Subcutaneous adipose tissue (tissue), 4 donors: Measurements from ENCODE around the gene CLEC18B. TPM values are rescaled to one million over a fixed set of nuclear protein-coding genes. Genes with fewer than 3 reads are reported as not detected.
"Not testable (repeated sequence)": the region's sequence is repeated elsewhere in the genome, so short reads cannot be mapped to it uniquely, and the experiment has no call there.

Experiments used
- total RNA-seq, 4 donors: library from RNA; depleted of rRNA; stranded (reverse); fragments of >200 nt; gene quantifications; one replicate each; pipeline ENCODE4 v1.1.0, GENCODE V29; 2016
- TF ChIP-seq, protein P1 (sequence below): fragments of 450-650 bp; IDR thresholded peaks from one replicate; pipeline ENCODE4 v1.5.1; 2016; ENCODE audit warnings: low read depth, mild to moderate bottlenecking, control low read depth, antibody characterized with exemption, moderate library complexity

The CLEC18B gene
- under 1 TPM in 1 of 4 donors, not detected in 3; 0.51 TPM for total RNA-seq

DNA sequence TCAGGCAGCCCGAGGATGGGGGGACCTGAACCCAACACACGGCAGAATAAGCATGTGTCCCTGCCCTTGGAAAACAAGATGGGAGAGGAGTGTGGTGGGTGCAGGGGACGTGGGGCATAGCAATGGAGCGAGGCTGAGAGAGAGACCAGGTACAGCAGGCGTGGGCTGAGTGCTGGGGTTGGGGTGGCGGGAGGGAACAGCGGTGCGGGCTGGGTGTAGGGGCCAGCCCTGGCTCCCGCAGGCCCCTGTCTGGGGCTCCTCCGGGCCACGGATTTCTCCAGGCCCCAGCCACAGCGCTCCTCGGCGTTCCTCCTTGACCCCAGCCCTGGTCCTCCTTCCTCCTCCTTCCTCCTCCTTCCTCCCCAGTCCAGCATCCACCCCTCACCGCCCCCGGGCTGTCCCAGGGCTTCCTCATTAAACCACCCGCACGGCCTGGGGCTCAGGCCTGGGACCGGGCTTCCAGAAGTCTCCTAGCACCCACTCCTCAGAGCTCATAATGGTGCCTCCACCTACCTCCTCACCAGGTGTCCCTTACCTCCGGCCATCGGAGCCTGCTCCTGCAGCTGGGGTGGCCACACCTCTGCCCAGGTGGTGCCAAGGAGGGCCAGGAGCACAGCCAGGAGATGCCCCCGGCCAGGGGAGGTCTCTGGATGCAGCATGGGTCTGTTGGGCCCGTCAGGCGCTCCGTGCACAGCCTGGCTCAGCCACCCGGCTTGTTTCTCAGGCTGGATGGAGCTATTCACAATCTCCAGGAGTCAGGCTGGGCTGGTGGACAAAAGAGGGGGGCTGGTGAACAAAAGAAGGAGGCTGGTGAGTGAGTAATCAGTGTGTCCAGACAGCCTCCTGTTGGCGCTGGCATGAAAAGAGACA, at the start of gene CLEC18B:
TSS of gene CLEC18B (minus strand) at position 867 of the 870 bp plus-strand sequence. CDS start at position 659, 208 bp downstream.
- TF ChIP-seq, protein P1, sequence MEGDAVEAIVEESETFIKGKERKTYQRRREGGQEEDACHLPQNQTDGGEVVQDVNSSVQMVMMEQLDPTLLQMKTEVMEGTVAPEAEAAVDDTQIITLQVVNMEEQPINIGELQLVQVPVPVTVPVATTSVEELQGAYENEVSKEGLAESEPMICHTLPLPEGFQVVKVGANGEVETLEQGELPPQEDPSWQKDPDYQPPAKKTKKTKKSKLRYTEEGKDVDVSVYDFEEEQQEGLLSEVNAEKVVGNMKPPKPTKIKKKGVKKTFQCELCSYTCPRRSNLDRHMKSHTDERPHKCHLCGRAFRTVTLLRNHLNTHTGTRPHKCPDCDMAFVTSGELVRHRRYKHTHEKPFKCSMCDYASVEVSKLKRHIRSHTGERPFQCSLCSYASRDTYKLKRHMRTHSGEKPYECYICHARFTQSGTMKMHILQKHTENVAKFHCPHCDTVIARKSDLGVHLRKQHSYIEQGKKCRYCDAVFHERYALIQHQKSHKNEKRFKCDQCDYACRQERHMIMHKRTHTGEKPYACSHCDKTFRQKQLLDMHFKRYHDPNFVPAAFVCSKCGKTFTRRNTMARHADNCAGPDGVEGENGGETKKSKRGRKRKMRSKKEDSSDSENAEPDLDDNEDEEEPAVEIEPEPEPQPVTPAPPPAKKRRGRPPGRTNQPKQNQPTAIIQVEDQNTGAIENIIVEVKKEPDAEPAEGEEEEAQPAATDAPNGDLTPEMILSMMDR = not testable (repeated sequence)

DNA sequence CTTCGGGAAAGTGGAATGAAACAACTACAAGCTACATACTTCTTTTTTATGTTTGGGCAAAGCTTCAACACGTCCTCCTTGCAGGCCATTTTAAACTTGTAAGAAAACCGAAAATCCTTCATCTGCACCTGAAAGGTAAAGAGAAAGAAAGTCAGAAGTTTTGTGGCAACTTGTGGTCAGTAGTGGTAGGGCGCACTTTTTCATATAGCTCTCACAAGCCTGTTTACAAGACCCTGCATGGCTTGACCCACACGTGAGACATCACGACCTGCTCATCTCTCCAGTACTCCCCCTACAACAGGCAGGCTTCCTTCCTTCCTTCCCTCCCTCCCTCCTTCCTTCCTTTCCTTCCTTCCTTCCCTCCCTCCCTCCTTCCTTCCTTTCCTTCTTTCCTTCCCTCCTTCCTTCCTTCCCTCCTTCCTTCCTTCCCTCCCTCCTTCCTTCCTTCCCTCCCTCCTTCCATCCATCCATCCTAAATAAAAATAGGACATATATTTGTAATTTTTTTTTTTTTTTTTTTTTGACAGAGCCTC, 48.7 kb upstream of the CLEC18B start:
- TF ChIP-seq, protein P1 = no peak

DNA sequence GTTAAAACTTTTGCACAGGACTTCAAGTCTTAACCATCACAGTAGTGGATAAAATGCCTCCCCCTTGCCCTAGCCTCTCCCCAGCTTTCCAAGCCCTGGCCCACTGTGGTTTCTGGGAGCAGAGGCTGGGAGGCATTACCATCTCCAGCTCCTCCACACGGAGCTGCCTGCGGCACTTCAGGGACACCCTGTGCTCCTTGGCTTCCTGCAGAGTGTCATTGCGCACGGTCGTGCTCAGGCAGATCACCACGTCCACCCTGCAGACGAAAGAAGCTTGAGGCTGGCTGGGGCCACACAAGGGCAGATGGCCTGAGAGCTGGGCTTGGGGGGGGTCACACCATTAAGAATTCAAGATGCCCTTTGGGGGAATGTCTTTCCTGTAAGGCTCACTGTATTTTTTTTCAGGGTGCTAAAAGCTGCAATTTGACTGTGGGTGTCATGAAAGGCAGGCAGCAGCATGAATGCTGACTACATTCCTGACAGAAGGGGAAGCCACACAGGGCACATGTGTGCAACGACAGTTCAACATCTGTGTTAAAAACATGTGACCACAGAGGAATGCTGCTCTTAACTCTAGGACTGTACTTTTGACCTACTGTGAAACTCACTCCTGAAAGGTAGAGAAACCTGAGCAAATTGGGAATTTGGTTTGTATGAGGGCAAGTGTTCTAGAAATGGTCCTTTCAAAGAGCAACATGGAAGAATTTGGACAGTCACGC, 47.7 kb upstream of the CLEC18B start:
- TF ChIP-seq, protein P1 = no peak

DNA sequence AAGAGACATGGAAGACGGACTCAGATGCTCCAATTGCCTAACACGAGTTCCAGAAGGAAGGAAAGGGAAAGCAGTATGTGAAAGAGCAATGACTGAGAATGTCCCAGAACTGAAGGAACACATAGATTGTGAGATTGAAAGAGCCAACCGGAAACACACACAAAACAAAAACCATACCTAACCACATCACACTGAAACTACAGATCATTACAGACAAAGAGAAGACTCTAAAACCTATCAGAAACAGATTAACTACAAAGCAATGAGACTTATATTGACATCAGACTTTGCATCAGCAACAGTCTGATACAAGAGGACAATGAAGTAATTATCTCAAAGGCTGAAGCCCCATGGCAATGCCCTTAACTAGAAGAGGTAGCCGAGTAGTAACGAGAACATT, 45.6 kb upstream of the CLEC18B start:
- TF ChIP-seq, protein P1 = no peak

DNA sequence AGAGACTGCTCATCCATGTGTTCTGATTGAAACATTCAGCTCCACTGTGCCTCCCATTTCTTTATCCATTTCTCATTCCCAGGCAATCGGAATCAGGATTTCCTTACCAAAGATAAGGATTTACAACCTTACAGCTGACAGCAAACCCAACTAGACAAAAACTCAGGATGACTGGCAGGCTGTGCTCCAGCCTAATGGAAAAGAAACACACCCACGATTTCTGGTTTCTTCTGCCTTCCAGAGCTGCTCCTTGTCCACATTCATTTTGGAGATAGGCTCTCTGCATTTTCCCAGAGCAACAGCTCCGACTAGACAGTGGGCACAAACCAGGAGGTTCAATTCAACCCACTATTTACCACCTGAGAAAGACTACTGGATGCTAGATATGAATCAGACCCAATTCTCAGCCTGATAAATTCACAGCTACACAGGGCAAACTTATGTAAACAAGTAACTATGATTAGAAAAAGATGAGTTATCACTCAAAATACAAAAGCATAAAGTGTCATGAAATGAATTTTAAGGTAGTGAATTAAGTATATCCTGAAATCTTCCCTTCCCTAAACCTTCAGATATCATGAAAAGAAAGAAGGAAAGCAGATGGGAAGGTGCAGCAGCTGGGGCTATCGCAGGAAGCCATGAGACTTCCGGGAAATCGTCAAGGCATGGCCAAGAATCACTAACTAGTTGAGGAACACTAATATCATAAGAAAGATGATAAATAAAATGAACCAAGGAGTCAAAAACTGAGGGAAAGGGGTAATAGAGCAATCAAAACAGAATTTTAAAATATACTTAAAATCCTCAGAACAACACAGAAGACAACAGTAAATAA, 44.8 kb upstream of the CLEC18B start:
- TF ChIP-seq, protein P1 = no peak

DNA sequence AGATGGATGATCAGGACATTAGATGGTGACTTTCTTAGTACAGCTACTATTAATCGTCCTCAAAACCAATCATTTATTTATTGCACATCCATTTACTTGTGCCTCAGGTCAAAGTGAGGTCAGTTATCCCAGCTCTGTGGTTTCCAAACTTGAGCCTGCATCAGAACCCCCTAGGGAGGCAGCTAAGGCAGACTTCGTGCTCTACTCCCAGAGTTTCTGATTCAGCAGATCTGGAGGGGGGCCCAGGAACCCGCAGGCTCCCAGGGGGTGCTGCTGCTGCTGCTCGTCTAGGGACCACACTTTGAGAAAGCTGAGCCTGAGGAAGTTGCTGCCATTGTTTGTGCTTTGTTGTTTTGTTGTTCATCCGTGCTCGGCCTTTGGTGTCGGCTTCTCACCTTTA, 44.0 kb upstream of the CLEC18B start:
- TF ChIP-seq, protein P1 = no peak
